BLaER1 treated with 17β-estradiol and CSF1 and Interleukin-3, amounts not matched to agents 10 nM and 100 nM (cell line): ENCODE measurements around the gene YPEL4.
"Not testable (repeated sequence)": the region's sequence is repeated elsewhere in the genome, so short reads cannot be mapped to it uniquely, and the experiment has no call there.

Experiments
- H3K27ac ChIP-seq, 11 experiments: shearing (Covaris generic); formaldehyde crosslinking; 2 replicates each; pipeline ENCODE4 v1.8.1; 2022
- H3K27me3 ChIP-seq, 11 experiments: shearing (Covaris generic); formaldehyde crosslinking; 2 replicates each; pipeline ENCODE4 v1.8.1; 2022
- H3K36me3 ChIP-seq, 11 experiments: shearing (Covaris generic); formaldehyde crosslinking; 2 replicates each; pipeline ENCODE4 v1.8.1; 2022
- H3K4me1 ChIP-seq, 10 experiments: shearing (Covaris generic); formaldehyde crosslinking; 2 replicates each; pipeline ENCODE4 v1.8.1; 2022
- H3K4me2 ChIP-seq, 11 experiments: shearing (Covaris generic); formaldehyde crosslinking; 2 replicates each; pipeline ENCODE4 v1.8.1; 2022
- H3K4me3 ChIP-seq, 10 experiments: shearing (Covaris generic); formaldehyde crosslinking; 2 replicates each; pipeline ENCODE4 v1.8.1; 2022
- H3K9ac ChIP-seq, 11 experiments: shearing (Covaris generic); formaldehyde crosslinking; 2 replicates each; pipeline ENCODE4 v1.8.1; 2022
- H3K9me3 ChIP-seq, 11 experiments: shearing (Covaris generic); formaldehyde crosslinking; replicated peaks in 1 of 11; 2 replicates each; pipeline ENCODE4 v1.8.1; 2022
- H4K20me1 ChIP-seq, 11 experiments: shearing (Covaris generic); formaldehyde crosslinking; 2 replicates each; pipeline ENCODE4 v1.8.1; 2022
- Cebpa-rat ChIP-seq, 11 experiments: shearing (Covaris generic); IDR thresholded peaks; 2 replicates each; pipeline ENCODE4 v1.8.1; 2022

YPEL4 gene

GRCh38 chr11:57656885-57657193, 7.1 kb upstream of the YPEL4 start:
- H3K4me2 ChIP-seq = peak overlapping the region; percentile 64 to 87 (median 80)
- H3K4me1 ChIP-seq = peaks cover 22 to 53% (median 35%) of the 10 kb centered on the region in 10 experiments
- peak overlapping the region; percentile 78 to 92 (median 83) for H3K9ac ChIP-seq
- H3K4me3 ChIP-seq = peak overlapping the region; percentile 66 to 95 (median 76)
- no peak for TF ChIP-seq Cebpa-rat (IDR thresholded peaks at IDR 0.05)
- peaks cover 0 to 39% (median 18%) of the 10 kb centered on the region in 11 experiments; a peak in 12 of 22 replicates for H4K20me1 ChIP-seq
- H3K9me3 ChIP-seq = no peaks in the 10 kb centered on the region
- H3K36me3 ChIP-seq = peaks cover 26 to 34% (median 30%) of the 10 kb centered on the region in 11 experiments
- peak overlapping the region; percentile 66 to 83 (median 75) for H3K27ac ChIP-seq
- H3K27me3 ChIP-seq = peaks cover 0 to under 1% (median 0%) of the 10 kb centered on the region in 11 experiments; a peak in 1 of 22 replicates

GRCh38 chr11:57653163-57653562, 3.5 kb upstream of the YPEL4 start:
- Histone ChIP-seq H3K27me3 (peaks cover 13 to 37% (median 33%) of the 10 kb centered on the region in 11 experiments), H4K20me1 (peaks cover 0 to 15% (median 11%) of the 10 kb centered on the region in 11 experiments; a peak in 16 of 22 replicates), H3K9ac (peak overlapping the region in 4 of 11 experiments; percentile 5 to 48 (median 28); a peak in 5 of 22 replicates), H3K27ac (peak overlapping the region in 9 of 11 experiments; percentile 4 to 54 (median 26); a peak in 9 of 22 replicates), H3K9me3 (no peaks in the 10 kb centered on the region), H3K36me3 (no peaks in the 10 kb centered on the region), H3K4me3 (no peak overlapping the region), H3K4me2 (peak overlapping the region; percentile 6 to 61 (median 38); a peak in 15 of 22 replicates), H3K4me1 (peaks cover 29 to 49% (median 42%) of the 10 kb centered on the region in 10 experiments)
- TF ChIP-seq Cebpa-rat (IDR thresholded peaks at IDR 0.05) = no peak

GRCh38 chr11:57652662-57653061, 3.0 kb upstream of the YPEL4 start:
- Histone ChIP-seq H3K27ac (peak overlapping the region in 9 of 11 experiments; percentile 4 to 54 (median 26); a peak in 9 of 22 replicates), H3K9ac (peak overlapping the region in 4 of 11 experiments; percentile 5 to 48 (median 28); a peak in 5 of 22 replicates), H3K9me3 (no peaks in the 10 kb centered on the region), H3K4me2 (peak overlapping the region; percentile 6 to 61 (median 38); a peak in 17 of 22 replicates), H3K27me3 (peaks cover 18 to 42% (median 38%) of the 10 kb centered on the region in 11 experiments), H3K4me3 (no peak overlapping the region), H4K20me1 (peaks cover 0 to 18% (median 16%) of the 10 kb centered on the region in 11 experiments; a peak in 16 of 22 replicates), H3K36me3 (no peaks in the 10 kb centered on the region), H3K4me1 (peaks cover 32 to 54% (median 45%) of the 10 kb centered on the region in 10 experiments)
- no peak for TF ChIP-seq Cebpa-rat (IDR thresholded peaks at IDR 0.05)

GRCh38 chr11:57652230-57652629, 2.5 kb upstream of the YPEL4 start:
- peaks cover 37 to 58% (median 50%) of the 10 kb centered on the region in 10 experiments for H3K4me1 ChIP-seq

GRCh38 chr11:57651408-57651807, 1.7 kb upstream of the YPEL4 start:
- Histone ChIP-seq H3K4me3 (no peak overlapping the region), H3K27ac (no peak overlapping the region), H3K27me3 (peaks cover 31 to 55% (median 51%) of the 10 kb centered on the region in 11 experiments), H3K36me3 (no peaks in the 10 kb centered on the region), H3K4me1 (peaks cover 39 to 59% (median 51%) of the 10 kb centered on the region in 10 experiments), H3K9ac (no peak overlapping the region), H3K4me2 (no peak overlapping the region), H4K20me1 (peaks cover 0 to 31% (median 27%) of the 10 kb centered on the region in 11 experiments; a peak in 17 of 22 replicates), H3K9me3 (no peaks in the 10 kb centered on the region)
- no peak for TF ChIP-seq Cebpa-rat (IDR thresholded peaks at IDR 0.05)

More at GRCh38 chr11:57652230-57652629, 2.5 kb upstream of the YPEL4 start:
- Histone ChIP-seq H3K4me2 (peak overlapping the region in 9 of 11 experiments; percentile 6 to 61 (median 38); a peak in 13 of 22 replicates), H3K27me3 (peaks cover 22 to 47% (median 43%) of the 10 kb centered on the region in 11 experiments), H4K20me1 (peaks cover 0 to 22% (median 19%) of the 10 kb centered on the region in 11 experiments; a peak in 17 of 22 replicates)
- not testable (repeated sequence) for H3K36me3 ChIP-seq, H3K27ac ChIP-seq, H3K4me3 ChIP-seq, H3K9ac ChIP-seq, H3K9me3 ChIP-seq

GRCh38 chr11:57650739-57651090, 1.0 kb upstream of the YPEL4 start:
- H3K4me1 ChIP-seq = peaks cover 46 to 66% (median 58%) of the 10 kb centered on the region in 10 experiments
- H3K4me3 ChIP-seq = no peak overlapping the region
- H4K20me1 ChIP-seq = peaks cover 0 to 38% (median 34%) of the 10 kb centered on the region in 11 experiments; a peak in 18 of 22 replicates
- no peaks in the 10 kb centered on the region for H3K36me3 ChIP-seq
- H3K9ac ChIP-seq = no peak overlapping the region
- H3K9me3 ChIP-seq = no peaks in the 10 kb centered on the region
- no peak for TF ChIP-seq Cebpa-rat (IDR thresholded peaks at IDR 0.05)
- peaks cover 38 to 62% (median 58%) of the 10 kb centered on the region in 11 experiments for H3K27me3 ChIP-seq
- H3K27ac ChIP-seq = no peak overlapping the region
- H3K4me2 ChIP-seq = peak overlapping the region in 1 of 11 experiments; percentile 76; a peak in 1 of 22 replicates

GRCh38 chr11:57648801-57649735, 644 bp downstream of the YPEL4 start:
- TF ChIP-seq Cebpa-rat (IDR thresholded peaks at IDR 0.05) = no peak
- Histone ChIP-seq H3K27ac (no peak overlapping the region), H3K4me1 (peaks cover 50 to 79% (median 65%) of the 10 kb centered on the region in 10 experiments), H3K9ac (peak overlapping the region in 7 of 11 experiments; percentile 24 to 58 (median 40); a peak in 9 of 22 replicates), H3K4me3 (peak overlapping the region; percentile 14 to 67 (median 53); a peak in 16 of 20 replicates), H3K9me3 (no peaks in the 10 kb centered on the region), H3K4me2 (peak overlapping the region; percentile 65 to 99 (median 88)), H3K27me3 (peaks cover 46 to 73% (median 68%) of the 10 kb centered on the region in 11 experiments), H4K20me1 (peaks cover 0 to 46% (median 42%) of the 10 kb centered on the region in 11 experiments; a peak in 18 of 22 replicates), H3K36me3 (no peaks in the 10 kb centered on the region)

GRCh38 chr11:57647960-57648800, 1.5 kb downstream of the YPEL4 start:
- H3K9ac ChIP-seq = peak overlapping the region in 3 of 11 experiments; percentile 11 to 50 (median 40); a peak in 2 of 22 replicates
- H4K20me1 ChIP-seq = peaks cover 0 to 46% (median 42%) of the 10 kb centered on the region in 11 experiments; a peak in 18 of 22 replicates
- H3K4me3 ChIP-seq = peak overlapping the region in 9 of 10 experiments; percentile 6 to 67 (median 55); a peak in 12 of 20 replicates
- H3K27me3 ChIP-seq = peaks cover 46 to 73% (median 68%) of the 10 kb centered on the region in 11 experiments
- peak overlapping the region; percentile 65 to 99 (median 88) for H3K4me2 ChIP-seq
- H3K9me3 ChIP-seq = no peaks in the 10 kb centered on the region
- no peaks in the 10 kb centered on the region for H3K36me3 ChIP-seq
- no peak for TF ChIP-seq Cebpa-rat (IDR thresholded peaks at IDR 0.05)
- no peak overlapping the region for H3K27ac ChIP-seq
- peaks cover 49 to 80% (median 69%) of the 10 kb centered on the region in 10 experiments for H3K4me1 ChIP-seq
